ENCODE results near the gene C1QL1. TPM values are rescaled to one million over a fixed set of nuclear protein-coding genes. Genes with fewer than 3 reads are reported as not detected.

The C1QL1 gene
- total RNA-seq, 4 donors from 2014 or later, result 9.8 to 25.5 (median 21.2) TPM

GRCh38 chr17:44988044-44988942 is 20.2 kb upstream of the C1QL1 start:
- H3K4me3 ChIP-seq, result no peak overlapping the region
- WGBS, 2 donors, result 54 to 57% methylated on average over 31 to 34 of the region's 34 CpGs
- no peak overlapping the region for H3K27ac ChIP-seq

GRCh38 chr17:44983563-44983962 is 15.5 kb upstream of the C1QL1 start:
- H3K36me3 ChIP-seq, result no peaks in the 10 kb centered on the region
- H3K4me3 ChIP-seq, result no peak overlapping the region
- DNase-seq (ENCODE audit: low spot score in 2 of 2), result no peak
- no peaks in the 10 kb centered on the region for H3K9me3 ChIP-seq
- no peak overlapping the region for H3K27ac ChIP-seq
- H3K27me3 ChIP-seq, result peaks cover 0 to 36% of the 10 kb centered on the region in 2 donors
- WGBS, 2 donors, result 88% methylated on average over 4 of the region's 4 CpGs
- TF ChIP-seq POLR2A (IDR thresholded peaks at IDR 0.05), result no peak
- TF ChIP-seq CTCF (IDR thresholded peaks at IDR 0.05), result no peak
- TF ChIP-seq EP300 (IDR thresholded peaks at IDR 0.05), result no peak
- peaks cover 0 to 8% (median 1%) of the 10 kb centered on the region in 4 donors for H3K4me1 ChIP-seq

More at GRCh38 chr17:44988044-44988942, 20.2 kb upstream of the C1QL1 start:
- Histone ChIP-seq H3K9me3 (no peaks in the 10 kb centered on the region), H3K4me1 (peaks cover 0 to 8% (median 1%) of the 10 kb centered on the region in 4 donors), H3K36me3 (no peaks in the 10 kb centered on the region), H3K27me3 (peaks cover 0 to 35% of the 10 kb centered on the region in 2 donors)
- TF ChIP-seq CTCF (IDR thresholded peaks at IDR 0.05) (no peak), EP300 (IDR thresholded peaks at IDR 0.05) (no peak), POLR2A (IDR thresholded peaks at IDR 0.05) (no peak)
- no peak for DNase-seq (ENCODE audit: low spot score in 2 of 2)

DNA sequence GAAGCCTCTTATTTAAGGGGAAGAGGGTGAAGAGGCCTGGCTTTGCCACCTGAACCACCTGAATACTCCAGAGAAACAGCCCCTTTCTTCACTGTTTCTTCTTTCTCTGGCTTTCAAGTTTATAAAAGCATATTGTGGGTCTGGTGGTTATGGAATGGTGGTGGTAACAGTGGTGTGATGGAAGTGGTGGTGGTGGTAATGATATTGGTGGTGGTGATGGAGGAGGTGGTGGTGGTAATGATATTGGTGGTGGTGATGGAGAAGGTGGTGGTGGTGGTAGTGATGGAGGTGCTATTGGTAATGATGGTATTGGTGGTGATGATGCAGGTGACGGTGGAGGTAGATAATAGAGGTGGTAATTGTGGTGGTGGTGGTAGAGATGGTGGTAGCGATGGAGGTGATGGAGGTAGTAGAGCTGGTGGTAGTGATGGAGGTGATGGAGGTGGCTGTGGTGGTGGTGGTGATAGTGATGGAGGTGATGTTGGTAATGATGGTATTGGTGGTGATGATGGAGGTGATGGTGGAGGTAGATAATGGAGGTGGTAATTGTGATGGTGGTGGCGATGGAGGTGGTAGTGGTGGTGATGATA is 14.1 kb upstream of the C1QL1 start:
- no peak overlapping the region for H3K4me3 ChIP-seq

GRCh38 chr17:44981221-44981968 is 13.3 kb upstream of the C1QL1 start:
- H3K36me3 ChIP-seq, result no peaks in the 10 kb centered on the region
- no peak overlapping the region for H3K27ac ChIP-seq
- H3K9me3 ChIP-seq, result no peaks in the 10 kb centered on the region
- H3K4me1 ChIP-seq, result no peaks in the 10 kb centered on the region
- H3K4me3 ChIP-seq, result no peak overlapping the region
- H3K27me3 ChIP-seq, result peaks cover 0 to 35% of the 10 kb centered on the region in 2 donors
- 51 to 62% methylated on average over 12 of the region's 12 CpGs for WGBS, 2 donors
- DNase-seq (ENCODE audit: low spot score in 2 of 2), result no peak
- TF ChIP-seq POLR2A (IDR thresholded peaks at IDR 0.05) (no peak), CTCF (IDR thresholded peaks at IDR 0.05) (no peak), EP300 (IDR thresholded peaks at IDR 0.05) (no peak)

More for the DNA sequence above, 14.1 kb upstream of the C1QL1 start:
- Histone ChIP-seq H3K36me3 (no peaks in the 10 kb centered on the region), H3K4me1 (peaks cover 0 to 1% (median 0%) of the 10 kb centered on the region in 4 donors), H3K27me3 (peaks cover 0 to 38% of the 10 kb centered on the region in 2 donors), H3K9me3 (no peaks in the 10 kb centered on the region), H3K27ac (no peak overlapping the region)
- WGBS, 2 donors, result 94 to 95% methylated on average over 3 of the region's 3 CpGs
- no peak for DNase-seq (ENCODE audit: low spot score in 2 of 2)
- TF ChIP-seq CTCF (IDR thresholded peaks at IDR 0.05) (no peak), POLR2A (IDR thresholded peaks at IDR 0.05) (no peak), EP300 (IDR thresholded peaks at IDR 0.05) (no peak)
